Ectodermal cell (in vitro differentiated cells): ENCODE measurements around the gene MAN1A2.
"Not testable (repeated sequence)": the region's sequence is repeated elsewhere in the genome, so short reads cannot be mapped to it uniquely, and the experiment has no call there.

Experiments used
- H3K27ac ChIP-seq: 2 replicates; pipeline ENCODE4 v1.7.0; 2013; ENCODE audit warnings: mild to moderate bottlenecking, low read depth, low read length; ENCODE audit not compliant: insufficient read depth, poor library complexity, severe bottlenecking
- H3K27me3 ChIP-seq: 2 replicates; pipeline ENCODE4 v1.7.0; 2013; ENCODE audit warnings: mild to moderate bottlenecking, low read length; ENCODE audit not compliant: insufficient read depth, control insufficient read depth, poor library complexity, severe bottlenecking
- H3K36me3 ChIP-seq: one replicate; pipeline ENCODE4 v1.7.0; 2013; ENCODE audit warnings: low read length; ENCODE audit not compliant: control insufficient read depth, insufficient read depth
- H3K4me1 ChIP-seq: one replicate; pipeline ENCODE4 v1.7.0; 2013; ENCODE audit warnings: low read length; ENCODE audit not compliant: control insufficient read depth, insufficient read depth
- H3K4me3 ChIP-seq: 2 replicates; pipeline ENCODE4 v1.7.0; 2013; ENCODE audit warnings: low read depth, low read length, control low read depth; ENCODE audit not compliant: insufficient read depth
- H3K9me3 ChIP-seq: 2 replicates; pipeline ENCODE4 v1.7.0; 2013; ENCODE audit warnings: mild to moderate bottlenecking, low read length, moderate library complexity; ENCODE audit not compliant: control insufficient read depth
- WGBS, 2 experiments: methylation state at CpG; one replicate each; pipeline ENCODE4 v1.1.7; 2013; ENCODE audit warnings: missing lambda C conversion rate in 2 of 2; 5-methylcytosine and 5-hydroxymethylcytosine counted together

MAN1A2 gene

DNA sequence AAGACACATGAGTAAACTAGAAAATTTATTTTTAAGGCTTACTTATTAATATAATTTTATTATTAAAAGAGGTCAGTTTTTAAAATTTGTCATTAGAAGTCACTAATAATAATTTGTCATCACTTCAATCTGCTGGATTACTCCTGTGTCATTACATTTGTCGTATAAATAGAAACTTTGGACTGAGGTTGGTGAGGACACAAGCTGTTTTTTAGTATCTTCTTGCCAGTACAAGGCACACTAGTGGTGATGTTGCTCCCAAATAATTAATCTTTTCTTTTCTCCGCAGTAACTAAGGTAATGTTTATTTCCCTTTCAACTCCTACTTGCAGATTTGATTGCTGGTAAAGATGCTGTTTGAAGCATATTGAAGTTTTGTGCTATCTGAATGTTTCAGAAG lies 179.2 kb downstream of the MAN1A2 start:
- H3K36me3 ChIP-seq, result no peaks in the 10 kb centered on the region
- 91 to 100% methylated on average over 2 of the region's 2 CpGs for WGBS, 2 experiments

DNA sequence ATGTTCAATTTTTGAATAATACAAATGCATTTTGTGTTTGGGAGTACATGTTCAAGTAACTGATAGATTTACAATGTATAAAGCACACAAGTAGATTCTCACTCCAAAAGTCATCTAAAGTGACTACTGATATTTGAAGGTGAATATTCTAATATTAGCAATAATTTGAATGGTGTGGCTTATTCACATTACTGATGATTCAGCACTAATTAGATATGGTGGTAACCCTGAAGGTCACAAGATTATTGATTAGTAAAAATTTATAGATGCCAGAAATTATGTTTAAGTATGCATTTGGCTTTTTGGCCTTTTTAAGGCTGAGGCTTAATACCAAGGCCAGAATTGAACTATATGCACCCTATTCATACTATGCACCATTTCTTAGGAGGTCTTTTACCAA lies 186.2 kb downstream of the MAN1A2 start:
- Histone ChIP-seq H3K27ac (no peak overlapping the region), H3K4me1 (no peaks in the 10 kb centered on the region), H3K4me3 (no peak overlapping the region), H3K27me3 (no peaks in the 10 kb centered on the region), H3K36me3 (no peaks in the 10 kb centered on the region), H3K9me3 (no peaks in the 10 kb centered on the region)

More for the DNA sequence above, 179.2 kb downstream of the MAN1A2 start:
- no peak overlapping the region for H3K27ac ChIP-seq
- no peaks in the 10 kb centered on the region for H3K4me1 ChIP-seq
- no peaks in the 10 kb centered on the region for H3K9me3 ChIP-seq
- H3K4me3 ChIP-seq, result no peak overlapping the region
- no peaks in the 10 kb centered on the region for H3K27me3 ChIP-seq

DNA sequence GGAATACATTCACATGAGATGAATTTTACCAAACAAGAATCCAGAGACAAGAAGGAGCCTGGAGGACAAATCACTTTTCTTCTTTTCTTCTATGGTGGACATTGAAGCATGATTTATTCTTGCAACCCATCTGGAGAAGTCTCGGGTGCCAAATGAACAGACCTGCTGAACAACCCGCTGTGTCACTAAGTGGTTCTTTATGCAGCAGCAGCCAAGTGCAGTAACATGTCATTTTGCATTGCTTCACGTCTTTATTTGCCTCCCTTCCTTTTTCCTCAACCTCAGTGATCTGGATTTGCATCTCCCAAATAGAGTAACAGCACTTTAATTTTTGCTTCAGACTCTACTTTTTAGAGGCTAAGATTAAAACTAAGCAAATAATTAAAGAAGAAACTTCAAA lies 188.6 kb downstream of the MAN1A2 start:
- H3K9me3 ChIP-seq, result no peaks in the 10 kb centered on the region
- no peaks in the 10 kb centered on the region for H3K4me1 ChIP-seq
- no peak overlapping the region for H3K4me3 ChIP-seq
- WGBS, 2 experiments, result 86 to 88% methylated on average over 3 of the region's 3 CpGs
- no peaks in the 10 kb centered on the region for H3K36me3 ChIP-seq
- no peaks in the 10 kb centered on the region for H3K27me3 ChIP-seq
- no peak overlapping the region for H3K27ac ChIP-seq

DNA sequence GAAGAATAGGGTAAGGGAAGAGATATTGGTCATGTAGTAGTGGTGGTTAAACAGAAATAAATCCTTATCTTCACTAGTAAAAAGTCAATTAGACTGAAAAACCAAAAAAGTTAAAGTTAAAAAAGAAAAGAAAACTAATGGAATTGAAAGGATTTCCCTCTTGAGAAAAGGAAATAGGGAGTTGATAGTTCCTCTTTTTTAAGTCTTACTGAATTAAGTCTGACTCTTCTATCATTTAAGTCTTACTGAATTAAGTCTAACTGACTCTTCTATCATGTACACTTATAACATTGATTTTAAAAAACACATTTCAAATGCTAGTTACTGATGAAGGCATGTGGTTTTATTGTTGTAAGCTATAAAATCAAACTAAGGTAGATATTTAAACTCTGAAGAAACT lies 189.1 kb downstream of the MAN1A2 start:
- Histone ChIP-seq H3K4me3 (no peak overlapping the region), H3K27ac (no peak overlapping the region), H3K36me3 (no peaks in the 10 kb centered on the region), H3K27me3 (no peaks in the 10 kb centered on the region), H3K4me1 (no peaks in the 10 kb centered on the region), H3K9me3 (no peaks in the 10 kb centered on the region)

DNA sequence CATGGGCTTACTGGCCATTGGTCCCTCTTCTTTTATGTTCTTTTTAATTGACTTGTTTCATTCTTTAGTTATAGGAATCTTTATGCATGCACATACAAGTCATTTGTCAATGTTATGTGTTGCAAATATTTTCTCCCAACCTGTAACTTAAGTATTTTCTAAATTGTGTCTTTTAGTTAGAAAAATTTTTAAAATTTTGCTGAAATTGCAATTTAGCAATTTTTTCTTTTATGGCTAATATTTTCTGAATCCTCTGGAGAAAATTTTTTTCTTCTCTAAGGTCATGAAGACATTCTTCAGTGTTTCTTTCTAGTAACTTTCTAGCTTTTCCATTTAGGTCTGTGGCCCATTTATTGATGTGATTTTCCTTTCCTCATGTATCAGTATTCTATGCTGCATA lies 189.7 kb downstream of the MAN1A2 start:
- Histone ChIP-seq H3K27me3 (no peaks in the 10 kb centered on the region), H3K4me3 (no peak overlapping the region), H3K4me1 (no peaks in the 10 kb centered on the region), H3K36me3 (no peaks in the 10 kb centered on the region), H3K27ac (no peak overlapping the region), H3K9me3 (no peaks in the 10 kb centered on the region)

- not testable (repeated sequence) for H3K4me3 ChIP-seq, H3K27ac ChIP-seq, H3K9me3 ChIP-seq, H3K27me3 ChIP-seq, H3K4me1 ChIP-seq, H3K36me3 ChIP-seq
Observed at GRCh38 chr1:117558451-117558850, 191.2 kb downstream of the MAN1A2 start.

DNA sequence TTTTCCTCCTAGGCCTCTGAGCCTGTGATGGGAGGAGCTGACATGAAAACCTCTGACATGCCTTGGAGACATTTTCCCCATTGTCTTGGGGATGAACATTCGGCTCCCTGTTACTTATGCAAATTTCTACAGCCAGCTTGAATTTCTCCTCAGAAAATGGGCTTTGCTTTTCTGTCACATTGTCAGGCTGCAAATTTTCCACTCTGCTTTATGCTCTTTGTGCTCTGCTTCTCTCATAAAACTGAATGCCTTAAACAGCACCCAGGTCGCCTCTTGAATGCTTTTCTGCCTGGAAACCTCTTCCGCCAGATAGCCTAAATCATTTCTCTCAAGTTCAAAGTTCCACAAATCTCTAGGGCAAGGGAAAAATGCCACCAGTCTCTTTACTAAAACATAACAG lies 191.9 kb downstream of the MAN1A2 start:
- H3K27ac ChIP-seq, result no peak overlapping the region
- H3K4me3 ChIP-seq, result no peak overlapping the region
- H3K36me3 ChIP-seq, result no peaks in the 10 kb centered on the region
- 89 to 90% methylated on average over 3 of the region's 3 CpGs for whole genome bisulfite sequencing, 2 experiments
- H3K27me3 ChIP-seq, result no peaks in the 10 kb centered on the region
- H3K9me3 ChIP-seq, result no peaks in the 10 kb centered on the region
- H3K4me1 ChIP-seq, result no peaks in the 10 kb centered on the region

GRCh38 chr1:117559985-117560384 lies 192.7 kb downstream of the MAN1A2 start:
- no peaks in the 10 kb centered on the region for H3K4me1 ChIP-seq
- no peak overlapping the region for H3K27ac ChIP-seq
- H3K27me3 ChIP-seq, result no peaks in the 10 kb centered on the region
- H3K9me3 ChIP-seq, result no peaks in the 10 kb centered on the region
- WGBS, 2 experiments, result 94 to 96% methylated on average over 3 of the region's 3 CpGs
- no peaks in the 10 kb centered on the region for H3K36me3 ChIP-seq
- no peak overlapping the region for H3K4me3 ChIP-seq

GRCh38 chr1:117561071-117561470 lies 193.8 kb downstream of the MAN1A2 start:
- 90 to 95% methylated on average over 2 of the region's 2 CpGs for WGBS, 2 experiments
- Histone ChIP-seq H3K4me3 (no peak overlapping the region), H3K27ac (no peak overlapping the region), H3K36me3 (no peaks in the 10 kb centered on the region), H3K27me3 (no peaks in the 10 kb centered on the region), H3K4me1 (no peaks in the 10 kb centered on the region), H3K9me3 (no peaks in the 10 kb centered on the region)

GRCh38 chr1:117561551-117561950 lies 194.3 kb downstream of the MAN1A2 start:
- WGBS, 2 experiments, result 90 to 91% methylated on average over 2 of the region's 2 CpGs
- no peaks in the 10 kb centered on the region for H3K4me1 ChIP-seq

More at GRCh38 chr1:117561551-117561950, 194.3 kb downstream of the MAN1A2 start:
- Histone ChIP-seq H3K36me3 (no peaks in the 10 kb centered on the region), H3K27ac (no peak overlapping the region), H3K4me3 (no peak overlapping the region), H3K9me3 (no peaks in the 10 kb centered on the region), H3K27me3 (no peaks in the 10 kb centered on the region)
